GM06990 (cell line): Measurements from ENCODE around the gene ACD.

Source experiments
- DNase-seq: peaks from one replicate; pipeline ENCODE4 v3.0.0-alpha.2; 2011; ENCODE audit not compliant: insufficient read length; ENCODE audit errors: extremely low read depth
- H3K27me3 ChIP-seq: replicated peaks from 2 replicates; pipeline ENCODE4 v1.6.0; 2011; ENCODE audit warnings: low read length; ENCODE audit not compliant: control insufficient read depth, insufficient read depth
- H3K36me3 ChIP-seq: 2 replicates; pipeline ENCODE4 v1.5.1; 2011; ENCODE audit warnings: low read length; ENCODE audit not compliant: control insufficient read depth, insufficient read depth
- H3K4me3 ChIP-seq: replicated peaks from 2 replicates; pipeline ENCODE4 v1.5.1; 2011; ENCODE audit warnings: low read depth, mild to moderate bottlenecking, control low read depth, low read length
- CTCF ChIP-seq: IDR thresholded peaks from 2 replicates; pipeline ENCODE4 v1.5.1; 2011; ENCODE audit warnings: low read length, control low read depth, mild to moderate bottlenecking, inconsistent platforms; ENCODE audit not compliant: insufficient read depth, poor library complexity, severe bottlenecking

Gene ACD

GRCh38 chr16:67651847-67652246, 8.2 kb downstream of the ACD start:
- Histone ChIP-seq H3K27me3 (no peaks in the 10 kb centered on the region), H3K4me3 (no peak overlapping the region), H3K36me3 (peaks cover 51% of the 10 kb centered on the region)
- DNase-seq, result no peak
- TF ChIP-seq CTCF, result no peak

GRCh38 chr16:67651039-67651438, 9.0 kb downstream of the ACD start:
- no peak for TF ChIP-seq CTCF
- DNase-seq, result no peak
- Histone ChIP-seq H3K4me3 (no peak overlapping the region), H3K36me3 (peaks cover 51% of the 10 kb centered on the region), H3K27me3 (no peaks in the 10 kb centered on the region)

- H3K36me3 ChIP-seq, result peaks cover 50% of the 10 kb centered on the region
- no peak for DNase-seq
- H3K27me3 ChIP-seq, result no peaks in the 10 kb centered on the region
- TF ChIP-seq CTCF, result no peak
- no peak overlapping the region for H3K4me3 ChIP-seq
These were observed 10.0 kb downstream of the ACD start for GRCh38 chr16:67650023-67650422.

GRCh38 chr16:67649494-67649931, 10.5 kb downstream of the ACD start:
- no peak for TF ChIP-seq CTCF
- no peak for DNase-seq
- Histone ChIP-seq H3K27me3 (no peaks in the 10 kb centered on the region), H3K4me3 (no peak overlapping the region), H3K36me3 (peaks cover 47% of the 10 kb centered on the region)

GRCh38 chr16:67648764-67649407, 11.2 kb downstream of the ACD start:
- DNase-seq, result no peak
- TF ChIP-seq CTCF, result no peak
- no peak overlapping the region for H3K4me3 ChIP-seq
- H3K27me3 ChIP-seq, result no peaks in the 10 kb centered on the region
- H3K36me3 ChIP-seq, result peaks cover 42% of the 10 kb centered on the region

GRCh38 chr16:67648088-67648763, 11.8 kb downstream of the ACD start:
- H3K36me3 ChIP-seq, result peaks cover 42% of the 10 kb centered on the region
- no peak for DNase-seq
- TF ChIP-seq CTCF, result no peak
- H3K27me3 ChIP-seq, result no peaks in the 10 kb centered on the region
- no peak overlapping the region for H3K4me3 ChIP-seq
